D721Med (cell line): ENCODE data around the gene JMJD1C.

Experiments used
- DNase-seq: peaks from one replicate; pipeline ENCODE4 v3.0.0; 2011; ENCODE audit warnings: low spot score; ENCODE audit not compliant: insufficient read length
- FAIRE-seq: peaks from 2 replicates; lab custom pipeline; 2011; peaks lifted over from hg19 to GRCh38; lab: Jason Lieb, UNC
- TF ChIP-seq, protein P1 (sequence below): IDR thresholded peaks from 2 replicates; pipeline ENCODE4 v1.5.1; 2012; ENCODE audit warnings: mild to moderate bottlenecking, control low read depth; ENCODE audit not compliant: insufficient read depth; ENCODE audit errors: missing control alignments

JMJD1C gene

DNA sequence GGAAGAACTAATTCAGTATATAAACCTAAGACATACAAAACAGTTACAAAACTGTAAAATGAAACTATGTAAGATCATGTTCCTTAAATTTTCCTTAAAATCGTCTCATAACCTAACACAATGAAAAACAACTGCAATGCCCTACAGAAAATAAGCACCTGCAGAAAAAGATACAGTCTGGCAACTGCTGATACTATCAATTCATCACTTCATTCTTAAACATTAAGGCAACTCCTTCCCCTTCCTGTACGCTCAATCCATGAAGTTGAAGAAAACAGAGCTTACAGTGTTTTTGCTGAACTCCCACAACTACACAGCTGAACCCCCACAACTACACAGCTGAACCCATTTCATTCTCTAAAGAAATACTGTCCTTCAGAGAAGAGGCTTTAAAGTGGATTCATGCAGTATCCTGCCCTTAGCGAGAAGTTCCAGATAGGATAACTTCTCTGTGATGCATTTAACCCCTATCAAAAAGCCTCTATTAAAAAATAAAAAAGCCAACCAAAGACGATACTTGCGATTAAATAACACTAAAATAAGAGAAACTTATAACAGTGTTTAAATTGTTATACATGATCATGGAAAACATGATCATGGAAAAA is 50.0 kb downstream of the JMJD1C start:
- no peak for FAIRE-seq
- DNase-seq, result no peak
- TF ChIP-seq, protein P1, sequence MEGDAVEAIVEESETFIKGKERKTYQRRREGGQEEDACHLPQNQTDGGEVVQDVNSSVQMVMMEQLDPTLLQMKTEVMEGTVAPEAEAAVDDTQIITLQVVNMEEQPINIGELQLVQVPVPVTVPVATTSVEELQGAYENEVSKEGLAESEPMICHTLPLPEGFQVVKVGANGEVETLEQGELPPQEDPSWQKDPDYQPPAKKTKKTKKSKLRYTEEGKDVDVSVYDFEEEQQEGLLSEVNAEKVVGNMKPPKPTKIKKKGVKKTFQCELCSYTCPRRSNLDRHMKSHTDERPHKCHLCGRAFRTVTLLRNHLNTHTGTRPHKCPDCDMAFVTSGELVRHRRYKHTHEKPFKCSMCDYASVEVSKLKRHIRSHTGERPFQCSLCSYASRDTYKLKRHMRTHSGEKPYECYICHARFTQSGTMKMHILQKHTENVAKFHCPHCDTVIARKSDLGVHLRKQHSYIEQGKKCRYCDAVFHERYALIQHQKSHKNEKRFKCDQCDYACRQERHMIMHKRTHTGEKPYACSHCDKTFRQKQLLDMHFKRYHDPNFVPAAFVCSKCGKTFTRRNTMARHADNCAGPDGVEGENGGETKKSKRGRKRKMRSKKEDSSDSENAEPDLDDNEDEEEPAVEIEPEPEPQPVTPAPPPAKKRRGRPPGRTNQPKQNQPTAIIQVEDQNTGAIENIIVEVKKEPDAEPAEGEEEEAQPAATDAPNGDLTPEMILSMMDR, result no peak

DNA sequence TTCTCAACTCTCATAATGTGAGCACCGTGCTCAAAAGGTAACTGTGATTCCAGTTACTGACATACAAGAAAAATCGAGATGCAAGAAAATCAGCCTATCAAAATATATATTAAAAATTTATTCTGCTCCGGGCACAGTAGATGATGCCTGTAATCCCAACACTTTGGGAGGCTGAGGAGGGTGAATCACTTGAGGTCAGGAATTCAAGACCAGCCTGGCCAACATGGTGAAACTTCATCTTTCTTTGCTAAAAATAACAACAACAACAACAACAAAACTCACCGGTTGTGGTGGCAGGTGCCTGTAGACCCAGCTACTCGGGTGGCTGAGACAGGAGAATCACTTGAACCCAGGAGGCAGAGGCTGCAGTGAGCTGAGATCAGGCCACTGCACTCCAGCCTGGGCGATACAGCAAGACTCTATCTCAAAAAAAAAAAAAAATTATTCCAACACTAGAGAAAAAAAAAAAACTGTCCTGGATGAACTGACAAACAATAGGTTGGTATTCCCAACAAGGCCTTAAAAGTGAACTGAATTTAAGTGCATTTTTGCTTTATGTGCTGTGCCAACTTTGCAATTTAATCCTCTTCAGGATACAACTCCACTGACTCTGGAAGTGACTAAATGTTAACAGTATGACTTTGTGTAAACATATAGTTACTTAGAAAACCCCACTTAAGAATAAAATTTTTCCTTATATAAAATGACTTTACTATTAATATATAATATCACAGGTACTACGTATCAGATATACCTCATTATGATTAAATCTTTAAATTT is 51.1 kb downstream of the JMJD1C start:
- no peak for FAIRE-seq
- TF ChIP-seq, protein P1, result no peak
- no peak for DNase-seq

DNA sequence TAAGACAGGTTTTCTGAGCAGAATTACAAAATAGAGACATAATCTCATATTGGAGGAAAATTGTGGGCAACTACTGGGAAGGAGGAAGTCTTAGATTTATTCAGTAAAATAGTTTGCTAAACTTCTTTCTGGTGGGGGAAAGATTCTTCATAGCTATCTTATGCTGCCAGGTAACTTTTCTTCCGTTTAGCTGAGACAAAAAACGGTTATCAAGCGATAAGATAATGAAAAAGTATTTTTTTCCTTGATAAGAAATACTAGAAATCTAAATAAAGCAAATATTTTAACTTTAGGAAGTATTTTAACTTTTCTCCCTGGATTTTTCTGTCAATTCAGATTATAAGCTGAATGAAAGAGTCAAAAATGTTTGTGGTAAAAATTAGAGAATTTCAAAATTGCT is 52.3 kb downstream of the JMJD1C start:
- TF ChIP-seq, protein P1, result no peak
- no peak for FAIRE-seq
- DNase-seq, result no peak

DNA sequence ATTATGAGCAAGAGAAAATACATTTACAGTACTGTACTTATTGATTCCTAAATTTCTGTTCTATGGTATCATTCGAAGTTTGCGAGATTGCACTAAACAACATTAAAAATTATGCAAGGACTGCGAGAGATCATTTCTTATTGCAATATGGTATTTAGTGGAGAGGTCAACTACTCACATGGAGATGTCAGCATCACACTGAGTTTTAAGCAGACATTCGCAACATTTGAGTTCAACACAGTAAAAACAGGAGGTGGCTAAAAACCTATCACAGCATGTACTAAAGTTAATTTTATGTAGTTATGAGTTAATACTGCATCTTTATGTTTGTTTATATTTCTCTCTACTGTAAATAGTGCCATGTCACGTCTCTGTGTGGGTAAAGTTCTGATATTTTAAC is 53.5 kb downstream of the JMJD1C start:
- no peak for FAIRE-seq

DNA sequence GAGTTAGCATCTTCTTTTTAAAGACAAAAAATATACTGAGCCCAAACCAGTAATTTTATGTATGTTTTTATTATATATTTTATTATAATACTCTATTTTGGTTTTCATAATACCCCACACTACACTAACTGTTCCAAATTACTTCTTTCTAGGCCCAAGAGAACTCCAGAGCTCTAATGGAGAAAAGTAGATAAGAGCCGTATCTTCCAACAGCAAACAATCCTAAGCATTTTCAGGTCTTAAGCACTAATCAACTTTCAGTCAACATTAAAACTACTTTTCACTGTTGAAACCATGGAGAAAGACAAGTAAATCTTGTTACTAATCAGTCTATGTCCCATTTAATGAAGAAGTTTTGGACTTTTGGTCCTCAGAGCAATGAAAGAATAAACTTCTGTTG is 55.1 kb downstream of the JMJD1C start:
- no peak for DNase-seq
- no peak for FAIRE-seq
- TF ChIP-seq, protein P1, result no peak

More for the DNA sequence above, 53.5 kb downstream of the JMJD1C start:
- TF ChIP-seq, protein P1, result no peak
- no peak for DNase-seq

DNA sequence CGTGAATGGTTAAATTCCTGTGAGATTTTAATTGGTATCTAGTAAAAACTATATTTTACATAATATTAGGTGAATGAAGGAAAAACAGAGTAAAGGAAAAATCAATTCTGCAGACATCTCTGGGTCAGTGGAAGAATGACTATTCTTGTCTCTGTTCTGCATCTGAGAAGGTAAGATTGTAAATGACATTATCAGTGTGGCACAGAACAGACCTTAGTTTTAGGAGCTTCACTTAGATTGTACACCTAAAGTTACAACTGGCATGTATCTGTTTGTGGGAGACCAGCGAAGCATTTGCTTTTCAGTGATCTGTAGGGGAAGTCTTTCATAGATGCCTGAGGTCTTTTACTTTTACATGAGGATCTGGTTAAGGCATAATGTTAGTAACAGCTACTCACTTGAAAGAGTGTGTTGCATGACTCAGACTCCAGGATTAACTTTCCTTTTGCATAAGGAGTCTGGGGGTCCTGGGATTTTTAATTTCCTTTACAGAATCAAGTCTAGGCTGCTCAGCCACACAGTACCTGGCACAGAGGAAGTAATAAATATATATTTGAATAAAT is 56.2 kb downstream of the JMJD1C start:
- DNase-seq (no peak), FAIRE-seq (no peak)
- TF ChIP-seq, protein P1, result no peak
